SK-N-SH (cell line): ENCODE data around the gene MUC5B. TPM values are rescaled to one million over a fixed set of nuclear protein-coding genes. Genes with fewer than 3 reads are reported as not detected.

Source experiments
- CTCF ChIA-PET: fragments of 300-600, 350-600 bp; formaldehyde crosslinking; extraction: SDS; loops from one replicate; lab custom pipeline; 2021; lab: Yijun Ruan, JAX
- POLR2A ChIA-PET: fragments of 350-600 bp; sonication (Branson Sonifier 250); formaldehyde crosslinking; extraction: SDS; loops from one replicate; lab custom pipeline; 2020; ENCODE audit warnings: antibody characterized with exemption, inconsistent platforms; lab: Yijun Ruan, JAX
- DNase-seq: peaks from one replicate; pipeline ENCODE4 v3.0.0; 2012
- H2AFZ ChIP-seq: fragments of 200-600 bp; sonication (generic); 2 replicates; pipeline ENCODE4 v1.8.1; 2016; ENCODE audit warnings: antibody characterized with exemption, mild to moderate bottlenecking, low read depth
- H3F3A ChIP-seq: fragments of 200-600 bp; sonication (generic); replicated peaks from 2 replicates; pipeline ENCODE3; 2016; ENCODE audit warnings: antibody characterized with exemption, mild to moderate bottlenecking; ENCODE audit not compliant: insufficient read depth
- H3K27ac ChIP-seq, 2 experiments: fragments of 200-500 bp in 1 of 2; fragments of 200-600 bp in 1 of 2; sonication (Bioruptor generic) in 1 of 2; sonication (generic), shearing (Covaris generic) in 1 of 2; 2 replicates each; pipeline versions ENCODE4 v1.5.1 to v1.6.1; 2014 to 2016; ENCODE audit warnings: low read depth in 2 of 2, inconsistent platforms in 1 of 2, low read length in 1 of 2, mild to moderate bottlenecking in 1 of 2, mixed read lengths in 1 of 2
- H3K27me3 ChIP-seq: fragments of 200-600 bp; sonication (generic), shearing (Covaris generic); 2 replicates; pipeline ENCODE4 v1.6.1; 2016; ENCODE audit warnings: mixed run types; ENCODE audit not compliant: insufficient read depth
- H3K36me3 ChIP-seq, 2 experiments: fragments of 200-500 bp in 1 of 2; fragments of 200-600 bp in 1 of 2; sonication (Bioruptor generic) in 1 of 2; sonication (generic) in 1 of 2; replicated peaks in 1 of 2; 2 replicates each; pipeline versions ENCODE3 to v1.5.1; 2014 to 2016; ENCODE audit warnings: low read length in 1 of 2, mild to moderate bottlenecking in 1 of 2; ENCODE audit not compliant: insufficient read depth in 2 of 2, control insufficient read depth in 1 of 2
- H3K4me1 ChIP-seq, 2 experiments: fragments of 200-500 bp in 1 of 2; fragments of 200-600 bp in 1 of 2; sonication (Bioruptor generic) in 1 of 2; sonication (generic), shearing (Covaris generic) in 1 of 2; 2 replicates each; pipeline versions ENCODE4 v1.5.1 to v1.6.1; 2014 to 2016; ENCODE audit warnings: low read depth in 1 of 2, low read length in 1 of 2, mixed run types in 1 of 2; ENCODE audit not compliant: insufficient read depth in 2 of 2, control insufficient read depth in 1 of 2
- H3K4me2 ChIP-seq: fragments of 200-600 bp; sonication (generic), shearing (Covaris generic); 2 replicates; pipeline ENCODE4 v1.6.1; 2017; ENCODE audit warnings: mixed run types
- H3K4me3 ChIP-seq, 2 experiments: fragments of 200-500 bp in 1 of 2; fragments of 200-600 bp in 1 of 2; sonication (Bioruptor generic) in 1 of 2; sonication (generic), shearing (Covaris generic) in 1 of 2; 2 replicates each; pipeline versions ENCODE4 v1.5.1 to v1.8.1; 2014 to 2016; ENCODE audit warnings: low read depth in 2 of 2, inconsistent platforms in 1 of 2, low read length in 1 of 2, mild to moderate bottlenecking in 1 of 2, mixed read lengths in 1 of 2, moderate library complexity in 1 of 2
- H3K79me2 ChIP-seq: fragments of 200-600 bp; sonication (generic); 2 replicates; pipeline ENCODE4 v1.8.1; 2017; ENCODE audit warnings: mild to moderate bottlenecking; ENCODE audit not compliant: insufficient read depth
- H3K9ac ChIP-seq: fragments of 200-600 bp; sonication (generic); 2 replicates; pipeline ENCODE4 v1.6.1; 2017; ENCODE audit warnings: mixed run types
- H3K9me2 ChIP-seq: fragments of 200-600 bp; sonication (generic); 2 replicates; pipeline ENCODE4 v1.6.1; 2017; ENCODE audit warnings: mixed run types
- H3K9me3 ChIP-seq: fragments of 200-600 bp; sonication (generic); 2 replicates; pipeline ENCODE4 v1.6.1; 2017; ENCODE audit warnings: mixed run types, mild to moderate bottlenecking, moderate library complexity
- H4K20me1 ChIP-seq: fragments of 200-600 bp; sonication (generic); 2 replicates; pipeline ENCODE4 v1.6.1; 2017; ENCODE audit warnings: mild to moderate bottlenecking, mixed run types; ENCODE audit not compliant: insufficient read depth
- CHD2 ChIP-seq: fragments of 150-350 bp; IDR thresholded peaks from 2 replicates; pipeline ENCODE4 v1.6.1; 2018; ENCODE audit warnings: low read length; ENCODE audit not compliant: partially characterized antibody
- EP300 ChIP-seq, 2 experiments: IDR thresholded peaks; 2 replicates each; pipeline versions ENCODE4 v1.4.0 to v1.6.1; 2012; ENCODE audit warnings: borderline replicate concordance in 1 of 2, low read depth in 1 of 2, low read length in 1 of 2
- FOXJ3 ChIP-seq: sonication (generic); formaldehyde crosslinking; IDR thresholded peaks from 2 replicates; pipeline ENCODE4 v1.5.1; 2020; ENCODE audit warnings: mild to moderate bottlenecking, missing genetic modification reagents
- FOXM1 ChIP-seq: IDR thresholded peaks from 2 replicates; pipeline ENCODE4 v1.4.0; 2012; ENCODE audit warnings: low read depth, mild to moderate bottlenecking
- GABPA ChIP-seq: IDR thresholded peaks from 2 replicates; pipeline ENCODE4 v1.4.0; 2012; ENCODE audit warnings: low read depth, mild to moderate bottlenecking
- GATA2 ChIP-seq: sonication (generic); formaldehyde crosslinking; IDR thresholded peaks from 2 replicates; pipeline ENCODE4 v1.5.0; 2020; ENCODE audit warnings: mild to moderate bottlenecking, missing genetic modification reagents
- IRF3 ChIP-seq: fragments of 150-350 bp; IDR thresholded peaks from 2 replicates; pipeline ENCODE4 v1.6.1; 2016; ENCODE audit warnings: mild to moderate bottlenecking, low read depth, low read length
- NFIC ChIP-seq: IDR thresholded peaks from 2 replicates; pipeline ENCODE4 v1.4.0; 2012; ENCODE audit warnings: borderline replicate concordance
- RAD21 ChIP-seq: IDR thresholded peaks from 2 replicates; pipeline ENCODE4 v1.6.1; 2012; ENCODE audit warnings: mild to moderate bottlenecking, low read length
- RCOR1 ChIP-seq: fragments of 150-350 bp; IDR thresholded peaks from 2 replicates; pipeline ENCODE4 v1.6.1; 2017; ENCODE audit warnings: antibody characterized with exemption, low read length
- REST ChIP-seq: IDR thresholded peaks from 2 replicates; pipeline ENCODE4 v1.6.1; 2012; ENCODE audit warnings: mild to moderate bottlenecking, low read depth, low read length, moderate library complexity
- RXRA ChIP-seq: IDR thresholded peaks from 2 replicates; pipeline ENCODE4 v1.4.0; 2012; ENCODE audit warnings: low read depth, mild to moderate bottlenecking, borderline replicate concordance
- SMC3 ChIP-seq: IDR thresholded peaks from 2 replicates; pipeline ENCODE4 v1.6.1; 2012; ENCODE audit warnings: low read depth, low read length, improper control_type of control experiment
- TAF1 ChIP-seq: IDR thresholded peaks from 2 replicates; pipeline ENCODE4 v1.6.1; 2012; ENCODE audit warnings: low read depth, mild to moderate bottlenecking, low read length, moderate library complexity, borderline replicate concordance
- TCF12 ChIP-seq: IDR thresholded peaks from 2 replicates; pipeline ENCODE4 v1.4.0; 2012
- TEAD4 ChIP-seq: IDR thresholded peaks from 2 replicates; pipeline ENCODE4 v1.4.0; 2012; ENCODE audit warnings: mild to moderate bottlenecking, borderline replicate concordance; ENCODE audit not compliant: insufficient read depth
- USF1 ChIP-seq: IDR thresholded peaks from 2 replicates; pipeline ENCODE4 v1.4.0; 2012; ENCODE audit warnings: low read depth, borderline replicate concordance
- WGBS: methylation state at CpG from one replicate; pipeline ENCODE4 v1.1.6; 2017; ENCODE audit warnings: low lambda C conversion rate; 5-methylcytosine and 5-hydroxymethylcytosine counted together
- polyA plus RNA-seq, 3 experiments: library from polyadenylated mRNA; depleted of rRNA; stranded (reverse); fragments of >200 nt; gene quantifications; 2 replicates each; pipeline ENCODE4 v1.2.3, GENCODE V29; 2012
- TF ChIP-seq, protein P1 (sequence below): fragments of 150-350 bp; IDR thresholded peaks from 2 replicates; pipeline ENCODE4 v1.6.1; 2017; ENCODE audit warnings: antibody characterized with exemption, low read length, low read depth, borderline replicate concordance

MUC5B gene
- polyA plus RNA-seq, 1 of the 3 experiments (the other 2 are of a cell fraction), result not detected

- TF ChIP-seq CHD2, result no peak
- TF ChIP-seq, protein P1, sequence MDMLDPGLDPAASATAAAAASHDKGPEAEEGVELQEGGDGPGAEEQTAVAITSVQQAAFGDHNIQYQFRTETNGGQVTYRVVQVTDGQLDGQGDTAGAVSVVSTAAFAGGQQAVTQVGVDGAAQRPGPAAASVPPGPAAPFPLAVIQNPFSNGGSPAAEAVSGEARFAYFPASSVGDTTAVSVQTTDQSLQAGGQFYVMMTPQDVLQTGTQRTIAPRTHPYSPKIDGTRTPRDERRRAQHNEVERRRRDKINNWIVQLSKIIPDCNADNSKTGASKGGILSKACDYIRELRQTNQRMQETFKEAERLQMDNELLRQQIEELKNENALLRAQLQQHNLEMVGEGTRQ, result no peak
- no peak for TF ChIP-seq FOXJ3
- no peak for TF ChIP-seq FOXM1
- TF ChIP-seq NFIC, result no peak
- TF ChIP-seq TAF1, result no peak
- no peak for TF ChIP-seq REST
- TF ChIP-seq RAD21, result no peak
- no peak for TF ChIP-seq TCF12
- TF ChIP-seq GATA2 (CRISPR knock-in tag), result no peak
- no peak for TF ChIP-seq IRF3
- no peak for TF ChIP-seq USF1
- TF ChIP-seq EP300 (IDR thresholded peaks at IDR 0.05; ENCODE audit: borderline replicate concordance in 1 of 2, low read depth in 1 of 2, low read length in 1 of 2), result no peak
- no peak for TF ChIP-seq TEAD4
- no peak for TF ChIP-seq SMC3
- TF ChIP-seq RCOR1, result no peak
- TF ChIP-seq RXRA, result no peak
- no peak for TF ChIP-seq GABPA
- TF ChIP-seq, all 33 proteins: peak for 0
- Histone ChIP-seq H3K9ac (no peak overlapping the region), H3K79me2 (no peaks in the 10 kb centered on the region), H3K9me2 (no peaks in the 10 kb centered on the region), H2AFZ (no peak overlapping the region), H3K36me3 (no peaks in the 10 kb centered on the region), H3K9me3 (no peaks in the 10 kb centered on the region), H3K27me3 (no peaks in the 10 kb centered on the region), H3K27ac (no peak overlapping the region), H4K20me1 (no peaks in the 10 kb centered on the region), H3K4me2 (no peak overlapping the region), H3F3A (no peaks in the 10 kb centered on the region), H3K4me1 (no peaks in the 10 kb centered on the region), H3K4me3 (no peak overlapping the region)
- DNase-seq, result no peak
- ChIA-PET POLR2A (no interaction called here), CTCF (no interaction called here)
- no CpG with 5 or more reads among the region's 17 CpGs for WGBS
Observed at GRCh38 chr11:1179641-1180040, 43.2 kb upstream of the MUC5B start.
